Jurkat, Clone E6-1 (cell line): ENCODE data around the gene NKX2-3. TPM values are rescaled to one million over a fixed set of nuclear protein-coding genes. Genes with fewer than 3 reads are reported as not detected.

Experiments used
- DNase-seq: peaks from one replicate; pipeline ENCODE4 v3.0.0-alpha.2; 2011; ENCODE audit warnings: low read depth, low spot score
- H3K4me3 ChIP-seq: 2 replicates; pipeline ENCODE4 v1.5.1; 2011; ENCODE audit warnings: mild to moderate bottlenecking, low read length, control low read depth, moderate library complexity
- polyA plus RNA-seq: library from polyadenylated mRNA; unstranded; fragments of >200 nt; gene quantifications from one replicate; pipeline ENCODE4 v1.2.1, GENCODE V29; 2012; ENCODE audit warnings: missing spikeins; ENCODE audit not compliant: insufficient read length, insufficient read depth

Gene NKX2-3
- not detected for polyA plus RNA-seq

DNA sequence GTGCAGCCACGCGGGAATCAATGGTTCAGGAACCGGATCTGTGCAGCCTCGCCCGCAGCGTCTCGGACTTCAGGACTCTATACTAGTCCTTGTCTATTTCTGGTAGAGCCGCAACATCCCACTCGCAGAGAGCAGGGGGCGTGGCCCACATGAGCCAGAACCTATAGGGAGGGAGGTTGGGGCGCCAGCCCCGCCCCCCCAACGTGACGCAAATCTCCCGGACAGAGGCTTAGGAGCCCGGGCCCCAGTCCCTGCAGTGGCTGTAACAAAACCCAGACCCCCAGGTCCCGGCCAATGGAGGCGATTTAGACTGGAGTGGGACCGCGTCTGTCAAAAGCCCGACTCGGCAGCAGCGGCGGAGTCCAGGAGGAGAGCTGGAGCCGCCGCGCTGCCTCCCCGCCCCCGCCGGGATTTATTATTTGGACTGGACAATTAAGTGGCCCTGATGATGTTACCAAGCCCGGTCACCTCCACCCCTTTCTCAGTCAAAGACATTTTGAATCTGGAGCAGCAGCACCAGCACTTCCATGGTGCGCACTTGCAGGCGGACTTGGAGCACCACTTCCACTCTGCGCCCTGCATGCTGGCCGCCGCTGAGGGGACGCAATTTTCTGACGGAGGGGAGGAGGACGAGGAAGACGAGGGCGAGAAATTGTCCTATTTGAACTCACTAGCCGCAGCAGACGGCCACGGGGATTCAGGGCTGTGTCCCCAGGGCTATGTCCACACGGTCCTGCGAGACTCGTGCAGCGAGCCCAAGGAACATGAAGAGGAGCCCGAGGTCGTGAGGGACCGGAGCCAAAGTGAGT is at the start of gene NKX2-3:
Gene NKX2-3, plus strand, starts transcription at position 256 of the 809 bp plus-strand sequence. Its CDS starts 190 bp downstream, at position 446.
- no peak for DNase-seq
- no peak within 1 kb of the TSS for H3K4me3 ChIP-seq

DNA sequence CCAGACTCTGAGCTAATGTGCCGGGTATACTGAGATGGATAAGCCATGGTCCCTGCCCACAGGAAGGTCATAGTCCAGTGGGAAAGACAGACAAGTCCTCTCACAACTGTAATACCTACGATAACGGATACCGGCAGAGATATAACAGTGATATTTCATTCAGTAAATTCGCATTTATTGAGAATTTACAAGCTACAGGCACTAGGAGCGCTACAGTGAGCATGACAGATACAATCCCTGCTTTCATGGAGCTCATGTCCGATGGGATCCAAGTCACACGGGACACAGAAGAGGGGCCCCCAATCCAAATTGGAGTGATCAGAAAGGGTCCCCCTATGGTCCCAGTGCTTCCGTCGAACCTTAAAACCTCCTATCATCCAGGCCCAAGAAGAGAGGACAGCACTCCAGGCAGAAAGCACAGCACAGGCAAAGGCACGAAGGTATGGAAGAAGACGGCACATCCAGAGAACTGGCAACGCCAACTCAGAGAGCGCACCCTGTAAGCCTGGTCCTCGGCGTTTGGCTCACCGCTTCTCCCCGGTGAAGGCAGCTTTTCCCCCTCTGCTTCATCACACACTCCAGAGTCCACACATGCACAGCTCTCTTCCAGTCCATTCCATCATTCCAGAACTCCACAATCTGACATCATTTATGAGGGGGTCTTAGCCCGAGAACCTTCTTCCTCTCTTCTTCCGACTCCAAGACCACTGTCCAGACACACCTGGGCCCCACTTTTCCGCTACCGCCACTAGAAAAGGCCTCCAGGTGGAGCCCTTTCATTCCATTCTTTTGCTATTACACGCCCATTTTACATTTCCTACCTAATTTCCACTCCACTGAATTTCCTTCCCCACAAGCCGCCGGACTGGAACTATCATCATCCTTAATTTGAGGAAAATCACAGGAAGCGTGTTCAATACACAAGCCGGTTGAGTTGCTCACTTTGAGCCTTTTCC is 47.8 kb upstream of the NKX2-3 start:
- DNase-seq = no peak
- no peak overlapping the region for H3K4me3 ChIP-seq

DNA sequence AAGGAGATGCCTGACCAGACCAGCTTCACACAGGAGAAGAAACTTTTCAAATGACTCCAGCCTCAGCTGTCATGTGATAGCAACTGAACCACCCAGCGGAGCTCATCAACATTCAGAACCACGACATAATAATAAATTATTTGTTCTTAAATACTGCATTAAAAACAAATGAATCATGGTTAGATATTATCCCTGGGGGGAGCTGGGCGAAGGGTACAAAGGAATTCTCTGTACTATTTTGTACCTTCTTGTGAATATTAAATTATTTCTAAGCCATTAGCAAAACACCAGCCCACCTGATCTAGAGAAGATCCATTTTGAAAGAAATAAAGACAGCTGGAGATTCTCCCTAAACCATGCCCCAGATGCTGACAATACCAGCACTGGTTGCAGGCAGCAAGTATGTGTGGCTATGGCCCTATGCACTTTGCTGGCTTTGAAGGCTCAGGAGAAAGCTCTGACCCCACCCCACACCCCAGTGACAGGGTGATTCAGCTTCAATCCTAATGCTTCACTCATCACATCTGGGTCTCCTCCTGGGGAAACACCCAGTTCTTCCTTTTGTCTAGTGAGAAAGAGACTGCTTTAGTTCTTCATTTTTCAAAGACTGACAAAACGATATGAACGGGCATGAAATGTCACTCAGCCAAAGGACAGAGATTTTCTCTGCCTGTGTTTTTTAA is 45.5 kb upstream of the NKX2-3 start:
- no peak for DNase-seq
- no peak overlapping the region for H3K4me3 ChIP-seq

DNA sequence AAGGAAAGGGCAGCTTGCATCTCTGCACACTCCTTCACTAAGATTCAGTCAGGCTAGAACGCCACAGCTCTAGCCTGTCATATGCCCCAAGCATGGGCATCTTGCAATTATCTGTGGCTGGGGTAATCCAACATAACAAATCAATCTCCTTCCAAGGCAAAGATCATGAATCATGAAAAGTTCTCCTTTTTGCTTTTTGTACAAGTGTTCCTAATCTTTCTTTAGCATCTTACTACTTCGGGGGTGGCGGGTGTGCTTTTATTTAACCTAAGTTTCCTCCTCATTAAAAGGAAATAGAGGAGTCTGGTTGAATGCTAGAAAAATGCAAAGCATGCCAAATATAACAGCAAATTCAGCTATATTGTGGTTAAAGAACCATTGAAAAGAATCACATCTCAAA is 43.5 kb upstream of the NKX2-3 start:
- DNase-seq = no peak
- H3K4me3 ChIP-seq = no peak overlapping the region

DNA sequence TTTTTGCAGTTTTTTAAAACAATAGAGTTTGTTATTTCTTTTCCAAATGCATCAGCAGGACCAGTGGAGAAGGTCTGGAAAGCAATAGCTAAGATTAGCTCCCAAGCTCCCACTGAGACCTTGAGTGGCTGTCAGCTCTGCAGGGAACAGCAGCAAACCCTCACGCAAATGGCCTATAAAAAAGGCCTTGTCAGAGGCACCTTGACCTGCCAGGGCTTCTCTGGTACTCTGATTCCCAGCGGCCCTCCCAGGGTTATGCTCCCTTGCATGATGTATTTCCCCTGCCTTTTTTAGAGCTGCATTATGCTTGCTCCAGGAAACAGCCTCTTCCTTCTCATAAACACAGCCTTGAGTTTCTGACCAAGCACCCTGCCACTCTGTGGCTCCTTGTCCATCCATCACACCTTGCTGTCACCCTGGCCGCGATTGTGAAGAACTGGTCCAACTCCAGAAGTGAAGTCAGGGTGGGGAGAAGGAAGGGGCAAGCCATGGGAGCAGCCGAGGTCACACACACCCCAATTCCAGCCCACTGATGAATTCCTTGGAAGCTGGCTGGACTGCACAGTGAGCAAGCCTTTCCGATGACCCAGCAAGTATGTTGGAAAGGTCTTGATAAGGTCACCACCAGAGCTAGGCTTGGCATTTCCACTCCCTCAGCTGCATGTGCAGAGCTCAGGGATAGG is 35.3 kb upstream of the NKX2-3 start:
- H3K4me3 ChIP-seq = no peak overlapping the region
- DNase-seq = no peak

DNA sequence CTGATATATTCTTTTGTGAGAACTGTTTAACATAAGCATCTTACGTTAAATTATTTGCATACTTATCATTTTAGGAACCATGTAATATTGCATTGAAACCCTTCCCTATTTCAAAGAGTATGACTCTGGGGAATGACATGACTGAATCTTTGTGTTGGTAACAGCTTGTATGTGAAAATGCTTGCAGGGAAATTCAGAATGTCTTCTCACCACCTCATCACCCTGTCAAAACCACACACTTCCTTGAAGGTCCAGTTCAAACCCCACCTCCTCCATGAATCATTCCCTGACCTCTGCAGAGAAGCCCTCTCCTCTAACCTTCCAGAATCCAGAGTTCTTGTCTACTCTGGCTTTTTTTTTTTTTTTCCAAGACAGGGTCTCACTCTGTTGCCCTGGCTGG is 26.3 kb upstream of the NKX2-3 start:
- no peak overlapping the region for H3K4me3 ChIP-seq
- DNase-seq = no peak

DNA sequence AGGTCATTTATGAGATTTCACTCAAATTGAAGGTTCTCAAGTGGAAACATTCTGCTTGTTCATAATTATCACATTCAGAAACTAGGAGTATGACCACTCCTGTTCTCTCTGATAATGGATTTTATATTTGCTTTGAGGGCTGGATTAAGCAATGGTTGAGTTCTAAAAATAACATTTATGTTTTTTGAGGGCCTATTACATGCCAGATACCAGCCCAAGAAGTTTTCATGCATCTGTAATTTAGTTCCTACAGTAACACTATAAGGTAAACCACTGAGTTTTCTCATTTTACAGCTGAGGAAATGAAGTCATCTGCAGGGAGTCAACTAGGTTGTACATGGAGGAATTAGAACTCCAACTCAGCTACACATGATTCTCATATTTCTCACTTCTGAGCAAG is 25.5 kb upstream of the NKX2-3 start:
- no peak for DNase-seq
- H3K4me3 ChIP-seq = no peak overlapping the region

DNA sequence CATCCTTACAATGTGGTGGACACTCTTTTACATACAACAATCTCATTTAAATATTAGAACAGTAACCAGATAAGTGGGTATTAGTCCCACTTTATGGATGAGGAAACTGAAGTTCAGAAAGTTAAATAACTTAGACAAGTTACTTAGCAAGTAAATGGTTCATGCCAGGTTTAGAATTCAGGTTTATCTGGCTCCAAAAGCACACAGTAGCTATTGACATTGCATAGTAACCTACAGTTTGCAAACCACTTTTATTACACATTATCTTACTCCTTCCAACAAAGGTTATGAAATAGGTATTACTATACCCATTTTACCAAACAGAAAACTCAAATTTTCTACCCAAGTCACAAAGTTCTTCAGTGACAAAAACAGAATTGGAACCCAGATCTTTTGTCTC is 19.7 kb upstream of the NKX2-3 start:
- no peak overlapping the region for H3K4me3 ChIP-seq
- no peak for DNase-seq

DNA sequence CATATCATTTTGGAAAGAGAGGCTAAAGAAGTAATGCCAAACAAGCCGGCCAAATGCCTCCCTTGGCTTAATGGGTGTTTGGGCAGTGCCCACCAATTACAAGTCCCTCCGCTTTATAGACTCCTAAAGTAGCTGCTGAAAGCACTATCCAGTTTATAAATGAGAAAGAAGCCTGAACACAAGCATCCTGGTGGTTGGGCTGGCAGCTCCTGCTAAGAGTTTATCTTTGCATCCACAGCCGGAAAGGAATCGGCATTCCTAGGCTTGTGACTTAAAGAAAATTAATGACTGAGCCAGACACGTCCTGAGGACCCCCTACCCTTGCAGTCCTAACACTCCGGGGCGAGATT is 13.1 kb upstream of the NKX2-3 start:
- no peak overlapping the region for H3K4me3 ChIP-seq
- no peak for DNase-seq

DNA sequence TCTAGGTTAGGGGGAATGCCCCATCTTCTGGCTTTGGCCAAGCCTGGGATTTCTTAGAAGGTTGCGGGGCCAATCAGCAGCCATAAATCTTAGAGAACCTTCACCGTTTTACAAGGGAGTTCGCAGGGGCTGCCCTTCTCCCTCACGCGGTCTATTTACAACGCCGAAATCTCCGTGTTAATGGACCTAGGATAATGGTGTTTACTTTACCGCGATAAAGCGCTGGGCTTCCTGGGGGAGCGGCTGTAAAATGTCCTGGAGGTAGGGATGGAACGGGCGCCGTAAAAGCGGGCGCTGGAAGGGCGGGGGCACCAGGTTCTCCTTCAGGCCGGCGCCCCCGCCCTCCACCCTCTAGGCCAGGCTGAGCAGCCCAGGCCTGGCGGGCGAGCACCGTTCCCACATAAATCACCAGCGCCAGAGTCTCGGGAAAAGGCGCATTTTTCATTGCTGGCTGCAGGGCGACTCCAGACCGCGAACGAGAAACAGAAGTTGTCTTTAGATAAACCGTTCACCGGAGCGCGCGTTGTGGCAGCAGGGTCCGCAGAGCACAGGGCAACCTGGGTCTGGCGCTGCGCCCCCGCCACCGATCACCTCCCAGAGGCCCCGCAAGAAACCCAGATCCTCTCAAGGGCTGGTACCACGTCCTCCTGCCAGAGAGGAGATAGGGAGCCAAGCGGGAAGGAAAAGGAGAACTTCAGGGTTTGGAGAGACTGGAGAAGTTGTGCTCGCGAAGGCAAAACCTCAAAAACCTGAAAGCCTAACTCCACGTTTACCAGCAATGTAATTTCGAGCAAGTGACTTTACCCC is 12.5 kb upstream of the NKX2-3 start:
- no peak for DNase-seq
- H3K4me3 ChIP-seq = no peak overlapping the region

DNA sequence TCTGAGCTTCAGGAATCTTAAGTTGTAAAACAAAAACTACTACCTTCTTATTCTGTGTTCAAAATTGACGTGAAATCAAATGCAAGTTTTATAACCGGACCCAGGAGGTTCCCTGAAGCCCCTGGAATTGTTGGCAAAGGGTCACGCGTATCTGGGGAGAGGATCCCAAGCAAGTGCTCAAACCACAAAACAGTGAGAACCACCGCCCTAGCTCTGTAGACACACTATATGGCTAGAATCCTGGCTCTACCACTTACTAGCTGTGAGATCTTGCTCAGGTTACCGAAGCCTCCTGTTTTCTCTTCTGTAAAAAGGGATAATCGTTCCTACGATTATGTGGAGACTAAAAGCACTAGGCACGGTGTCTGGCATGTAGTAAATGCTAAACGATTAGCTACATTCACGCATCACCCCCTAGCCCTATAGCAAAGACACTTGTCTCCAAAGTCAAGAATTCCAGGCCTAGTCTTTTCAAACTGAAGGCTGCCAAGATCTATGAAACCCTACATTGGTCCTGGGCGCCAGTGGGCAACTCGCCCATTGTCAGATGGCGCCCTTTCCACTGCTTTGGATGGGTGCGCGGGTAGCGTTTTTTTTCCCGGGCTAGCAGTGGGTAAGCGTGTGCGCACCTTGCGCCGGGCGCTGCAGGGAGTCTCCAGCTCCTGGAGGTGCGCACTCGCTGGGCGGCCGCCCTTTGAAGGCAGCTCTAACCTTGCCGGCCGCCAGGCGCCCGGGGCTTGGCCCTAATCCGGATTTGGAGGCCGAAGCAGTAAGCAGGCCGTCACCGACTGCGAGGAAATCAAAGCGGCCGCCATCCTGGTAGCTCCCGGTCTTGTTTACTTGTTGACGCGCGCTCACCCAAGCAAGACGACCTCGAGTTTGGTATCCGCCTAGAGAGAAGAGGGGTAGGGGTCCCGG is 11.6 kb upstream of the NKX2-3 start:
- no peak overlapping the region for H3K4me3 ChIP-seq
- no peak for DNase-seq

DNA sequence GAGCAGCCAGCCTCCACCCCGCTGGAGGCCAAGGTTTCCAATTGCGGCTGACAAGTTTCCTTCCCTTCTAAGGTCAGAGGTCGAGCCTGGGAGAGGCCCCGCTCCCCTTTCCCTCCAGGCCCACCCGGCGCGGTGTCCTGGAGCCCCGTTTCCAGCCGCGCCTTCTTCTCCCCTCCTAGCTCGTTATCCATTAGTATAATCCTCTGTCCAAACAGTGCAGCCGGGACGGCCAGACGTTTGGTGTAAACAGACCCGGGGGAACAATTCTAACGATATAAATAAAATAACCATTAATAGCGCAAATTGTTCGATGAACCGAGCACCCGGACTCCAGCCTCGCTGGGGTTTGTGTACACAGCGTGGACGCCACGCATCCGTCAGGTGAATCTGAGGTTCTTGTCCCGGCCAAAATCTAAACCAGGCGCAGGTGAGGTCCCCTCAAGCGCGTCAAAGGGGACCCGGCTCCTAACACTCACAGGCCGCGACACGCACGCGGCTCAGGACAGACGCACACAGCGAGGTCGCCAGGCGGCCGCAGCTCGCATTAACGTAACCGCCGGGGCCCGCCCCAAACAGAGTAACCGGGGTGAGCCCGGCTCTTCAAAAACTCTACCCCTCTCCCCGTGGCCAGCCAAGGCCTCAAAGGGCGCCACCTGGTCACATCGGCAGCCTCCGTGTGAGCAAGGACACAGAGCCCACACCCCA is 10.8 kb upstream of the NKX2-3 start:
- DNase-seq = no peak
- no peak overlapping the region for H3K4me3 ChIP-seq

DNA sequence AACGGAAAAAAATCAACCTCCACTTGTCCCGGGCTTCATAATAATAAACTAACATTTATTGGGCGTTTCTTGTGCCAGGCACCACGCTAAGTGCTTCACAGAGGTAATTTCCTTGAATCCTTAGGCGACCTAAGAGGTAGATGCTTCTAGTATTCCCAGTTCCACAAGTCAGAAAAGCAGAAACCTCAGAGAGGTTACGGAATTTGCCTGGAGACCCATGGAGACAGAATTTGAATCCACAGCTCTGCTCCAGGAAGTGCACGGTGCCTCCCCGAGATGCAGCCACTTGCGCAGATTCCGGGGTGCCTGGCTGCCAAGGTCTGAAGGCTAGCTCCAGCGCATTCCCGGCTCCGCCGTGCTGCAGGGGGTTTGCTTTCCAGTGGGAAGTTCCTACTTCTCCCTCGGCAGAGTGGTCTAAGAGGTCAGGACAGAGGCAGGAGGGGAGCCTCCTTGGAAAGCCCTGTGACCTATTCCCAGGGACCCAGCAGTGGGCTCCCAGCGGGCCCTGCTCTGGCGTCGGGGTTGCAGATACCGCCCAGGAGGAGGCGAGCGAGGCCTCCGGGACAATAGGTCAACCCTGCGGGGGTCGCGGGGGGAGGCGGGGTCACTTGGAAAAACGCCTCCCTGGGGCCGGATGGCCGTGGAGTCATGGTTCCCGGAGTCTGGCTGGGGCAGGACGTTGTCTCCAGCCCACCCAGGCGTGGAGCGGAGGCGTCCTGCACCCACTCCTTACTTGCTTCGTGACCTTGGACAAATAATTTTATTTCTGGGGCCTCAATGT is 10.1 kb upstream of the NKX2-3 start:
- H3K4me3 ChIP-seq = no peak overlapping the region
- DNase-seq = no peak

DNA sequence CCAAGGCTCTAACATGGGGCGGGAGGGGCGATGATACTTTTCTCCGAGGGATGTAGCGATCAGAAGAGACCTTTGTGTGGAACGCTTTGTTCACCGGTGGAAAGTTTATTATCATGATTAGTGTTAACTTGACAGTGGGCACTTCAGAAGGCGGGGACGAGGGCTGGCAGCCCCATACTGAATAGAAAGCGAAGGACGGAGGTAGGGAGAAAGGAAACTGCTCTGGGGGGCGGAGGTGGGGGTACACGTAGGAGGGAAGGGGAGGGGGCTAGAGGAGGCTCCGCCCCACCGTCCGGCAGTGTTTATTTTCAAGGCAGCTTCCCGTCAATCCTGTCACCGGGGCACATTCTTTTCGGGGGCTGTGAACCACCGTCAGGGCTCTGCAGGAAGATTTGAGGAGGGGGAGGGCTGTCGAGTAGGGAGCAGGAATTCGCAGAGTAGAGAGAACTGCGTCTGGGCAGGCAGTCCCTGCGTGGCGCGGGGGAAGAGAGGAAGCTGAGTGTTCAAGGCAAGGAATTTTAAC is 9.4 kb upstream of the NKX2-3 start:
- H3K4me3 ChIP-seq = no peak overlapping the region
- no peak for DNase-seq

DNA sequence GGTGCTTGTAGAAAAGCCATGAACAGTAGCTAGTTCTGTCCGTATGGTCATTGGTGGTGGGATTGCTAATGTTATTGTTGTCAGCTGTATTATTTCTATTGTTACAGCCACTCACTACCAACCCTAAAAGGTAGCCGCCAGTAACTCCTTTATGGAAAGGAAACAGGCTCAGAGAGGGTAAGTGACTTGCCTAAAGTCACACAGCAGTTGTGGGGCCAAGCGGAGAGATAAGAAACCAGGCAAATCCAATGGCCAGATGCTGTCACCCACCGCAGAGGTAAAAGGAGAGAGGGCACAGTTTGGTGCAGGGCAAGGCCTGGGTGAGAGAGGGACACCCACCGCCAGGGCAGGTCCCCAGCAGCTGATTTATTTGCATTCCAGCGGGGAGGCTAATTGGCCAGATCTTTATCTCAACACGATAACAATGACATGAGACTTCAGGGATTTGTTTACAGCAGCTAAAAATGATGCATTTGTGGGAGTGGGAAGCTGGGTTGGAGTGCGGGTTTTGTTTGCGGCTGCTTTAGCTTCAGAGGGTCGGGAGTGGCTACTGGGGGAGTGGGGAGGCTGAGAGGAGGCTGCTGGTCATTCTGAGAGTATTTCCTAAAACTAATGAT is 8.6 kb upstream of the NKX2-3 start:
- H3K4me3 ChIP-seq = no peak overlapping the region
- DNase-seq = no peak
